BE2C (cell line): ENCODE results near the gene CFB.

Experiments
- DNase-seq: peaks from one replicate; pipeline ENCODE4 v3.0.0-alpha.2; 2020
- H3K27me3 ChIP-seq: fragments of 250-450 bp; sonication (Bioruptor Pico); 2 replicates; pipeline ENCODE4 v1.5.1; 2020; ENCODE audit warnings: mild to moderate bottlenecking
- H3K36me3 ChIP-seq: fragments of 250-450 bp; sonication (Bioruptor Pico); 2 replicates; pipeline ENCODE4 v1.5.1; 2020; ENCODE audit warnings: mild to moderate bottlenecking
- H3K4me1 ChIP-seq: fragments of 250-450 bp; sonication (Bioruptor Pico); 2 replicates; pipeline ENCODE4 v1.5.1; 2020
- H3K4me3 ChIP-seq: 2 replicates; pipeline ENCODE4 v1.5.1; 2011; ENCODE audit warnings: low read depth, low read length
- H3K9me3 ChIP-seq: fragments of 250-450 bp; sonication (Bioruptor Pico); 2 replicates; pipeline ENCODE4 v1.5.1; 2020
- TF ChIP-seq, protein P1 (sequence below): IDR thresholded peaks from 2 replicates; pipeline ENCODE4 v1.5.1; 2012; ENCODE audit warnings: mild to moderate bottlenecking, low read depth, low read length

The CFB gene

DNA sequence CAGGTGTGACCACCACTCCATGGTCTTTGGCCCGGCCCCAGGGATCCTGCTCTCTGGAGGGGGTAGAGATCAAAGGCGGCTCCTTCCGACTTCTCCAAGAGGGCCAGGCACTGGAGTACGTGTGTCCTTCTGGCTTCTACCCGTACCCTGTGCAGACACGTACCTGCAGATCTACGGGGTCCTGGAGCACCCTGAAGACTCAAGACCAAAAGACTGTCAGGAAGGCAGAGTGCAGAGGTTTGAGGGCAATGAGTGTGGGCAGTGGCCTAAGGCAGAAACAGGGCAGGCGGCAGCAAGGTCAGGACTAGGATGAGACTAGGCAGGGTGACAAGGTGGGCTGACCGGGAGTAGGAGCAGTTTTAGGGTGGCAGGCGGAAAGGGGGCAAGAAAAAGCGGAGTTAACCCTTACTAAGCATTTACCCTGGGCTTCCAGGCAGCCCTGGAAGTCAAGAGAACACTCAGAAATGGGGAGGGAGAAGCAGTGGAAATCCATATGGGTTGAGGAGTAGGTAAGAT, 533 bp downstream of the CFB start:
- Histone ChIP-seq H3K9me3 (no peaks in the 10 kb centered on the region), H3K36me3 (no peaks in the 10 kb centered on the region), H3K4me3 (no peak overlapping the region), H3K4me1 (no peaks in the 10 kb centered on the region), H3K27me3 (peaks cover 8% of the 10 kb centered on the region; the same call in 1 of the 2 replicates)
- TF ChIP-seq, protein P1, sequence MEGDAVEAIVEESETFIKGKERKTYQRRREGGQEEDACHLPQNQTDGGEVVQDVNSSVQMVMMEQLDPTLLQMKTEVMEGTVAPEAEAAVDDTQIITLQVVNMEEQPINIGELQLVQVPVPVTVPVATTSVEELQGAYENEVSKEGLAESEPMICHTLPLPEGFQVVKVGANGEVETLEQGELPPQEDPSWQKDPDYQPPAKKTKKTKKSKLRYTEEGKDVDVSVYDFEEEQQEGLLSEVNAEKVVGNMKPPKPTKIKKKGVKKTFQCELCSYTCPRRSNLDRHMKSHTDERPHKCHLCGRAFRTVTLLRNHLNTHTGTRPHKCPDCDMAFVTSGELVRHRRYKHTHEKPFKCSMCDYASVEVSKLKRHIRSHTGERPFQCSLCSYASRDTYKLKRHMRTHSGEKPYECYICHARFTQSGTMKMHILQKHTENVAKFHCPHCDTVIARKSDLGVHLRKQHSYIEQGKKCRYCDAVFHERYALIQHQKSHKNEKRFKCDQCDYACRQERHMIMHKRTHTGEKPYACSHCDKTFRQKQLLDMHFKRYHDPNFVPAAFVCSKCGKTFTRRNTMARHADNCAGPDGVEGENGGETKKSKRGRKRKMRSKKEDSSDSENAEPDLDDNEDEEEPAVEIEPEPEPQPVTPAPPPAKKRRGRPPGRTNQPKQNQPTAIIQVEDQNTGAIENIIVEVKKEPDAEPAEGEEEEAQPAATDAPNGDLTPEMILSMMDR = no peak
- no peak for DNase-seq

DNA sequence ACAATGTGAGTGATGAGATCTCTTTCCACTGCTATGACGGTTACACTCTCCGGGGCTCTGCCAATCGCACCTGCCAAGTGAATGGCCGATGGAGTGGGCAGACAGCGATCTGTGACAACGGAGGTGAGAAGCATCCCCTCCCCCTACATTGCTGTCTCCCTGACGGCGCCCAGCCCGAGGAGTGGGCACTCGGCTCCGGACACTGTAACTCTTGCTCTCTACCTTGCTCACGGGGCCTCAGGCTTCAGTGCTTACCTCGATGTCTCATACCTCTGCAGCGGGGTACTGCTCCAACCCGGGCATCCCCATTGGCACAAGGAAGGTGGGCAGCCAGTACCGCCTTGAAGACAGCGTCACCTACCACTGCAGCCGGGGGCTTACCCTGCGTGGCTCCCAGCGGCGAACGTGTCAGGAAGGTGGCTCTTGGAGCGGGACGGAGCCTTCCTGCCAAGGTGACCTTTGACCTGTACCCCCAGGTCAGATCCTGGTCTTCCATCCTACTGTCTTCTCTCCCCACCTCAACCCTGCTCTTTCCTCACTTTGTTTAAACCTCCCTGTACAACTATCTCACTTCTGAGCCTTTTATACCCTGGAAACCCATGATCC, 1.3 kb downstream of the CFB start:
- Histone ChIP-seq H3K36me3 (peaks cover 1% of the 10 kb centered on the region; the same call in 1 of the 2 replicates), H3K27me3 (peaks cover 8% of the 10 kb centered on the region; the same call in 1 of the 2 replicates), H3K4me3 (no peak overlapping the region), H3K4me1 (no peaks in the 10 kb centered on the region), H3K9me3 (no peaks in the 10 kb centered on the region)
- TF ChIP-seq, protein P1 = no peak
- DNase-seq = no peak

DNA sequence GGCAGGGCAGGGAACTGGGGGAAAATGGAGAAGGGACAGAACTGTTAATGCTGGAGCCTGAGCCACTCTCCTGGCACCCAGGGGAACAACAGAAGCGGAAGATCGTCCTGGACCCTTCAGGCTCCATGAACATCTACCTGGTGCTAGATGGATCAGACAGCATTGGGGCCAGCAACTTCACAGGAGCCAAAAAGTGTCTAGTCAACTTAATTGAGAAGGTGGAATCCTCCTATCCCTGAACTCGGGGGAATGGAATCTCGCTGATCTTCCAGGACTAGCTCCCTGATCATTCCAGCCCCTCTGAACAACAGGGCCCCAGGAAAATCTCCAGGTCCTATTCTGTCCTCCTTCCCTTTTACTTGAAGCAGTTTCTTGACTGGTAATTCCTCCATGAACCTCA, 2.0 kb downstream of the CFB start:
- Histone ChIP-seq H3K36me3 (peaks cover 3% of the 10 kb centered on the region), H3K27me3 (peaks cover 8% of the 10 kb centered on the region; the same call in 1 of the 2 replicates), H3K4me3 (no peak overlapping the region), H3K9me3 (no peaks in the 10 kb centered on the region), H3K4me1 (no peaks in the 10 kb centered on the region)
- TF ChIP-seq, protein P1 = no peak
- DNase-seq = no peak

GRCh38 chr6:31948306-31948705, 2.4 kb downstream of the CFB start:
- no peak overlapping the region for H3K4me3 ChIP-seq
- no peak for DNase-seq
- no peaks in the 10 kb centered on the region for H3K9me3 ChIP-seq
- H3K36me3 ChIP-seq = peaks cover 4% of the 10 kb centered on the region
- H3K4me1 ChIP-seq = no peaks in the 10 kb centered on the region
- H3K27me3 ChIP-seq = peaks cover 8% of the 10 kb centered on the region; the same call in 1 of the 2 replicates
- TF ChIP-seq, protein P1 = no peak

DNA sequence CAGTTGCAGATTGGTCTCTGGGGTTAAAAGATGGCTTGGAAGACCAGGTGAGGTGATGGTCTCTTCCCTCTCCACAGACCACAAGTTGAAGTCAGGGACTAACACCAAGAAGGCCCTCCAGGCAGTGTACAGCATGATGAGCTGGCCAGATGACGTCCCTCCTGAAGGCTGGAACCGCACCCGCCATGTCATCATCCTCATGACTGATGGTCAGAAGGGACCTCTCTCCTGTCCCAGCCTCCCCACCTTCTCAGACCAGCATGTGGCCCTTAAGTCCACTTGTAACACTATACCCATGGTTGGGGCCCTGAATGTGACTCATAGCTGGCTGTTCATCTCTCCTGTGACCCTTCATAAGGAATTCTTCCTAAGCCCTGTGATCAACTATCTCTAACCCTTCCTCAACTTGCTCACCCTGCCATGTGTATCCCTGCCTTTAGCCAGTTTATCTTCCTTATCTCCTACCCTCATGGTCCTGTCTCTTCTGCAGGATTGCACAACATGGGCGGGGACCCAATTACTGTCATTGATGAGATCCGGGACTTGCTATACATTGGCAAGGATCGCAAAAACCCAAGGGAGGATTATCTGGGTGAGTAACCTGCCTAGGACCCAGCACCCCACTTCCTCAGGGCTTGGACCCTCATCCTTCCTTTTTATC, 3.0 kb downstream of the CFB start:
- Histone ChIP-seq H3K4me3 (no peak overlapping the region), H3K27me3 (peaks cover 8% of the 10 kb centered on the region; the same call in 1 of the 2 replicates), H3K36me3 (peaks cover 8% of the 10 kb centered on the region), H3K4me1 (no peaks in the 10 kb centered on the region), H3K9me3 (no peaks in the 10 kb centered on the region)
- TF ChIP-seq, protein P1 = no peak
- DNase-seq = no peak
